HG03457 (cell line): Measurements from ENCODE around the gene TXNL4A.
"Not testable (repeated sequence)": the region's sequence is repeated elsewhere in the genome, so short reads cannot be mapped to it uniquely, and the experiment has no call there.

Source experiments
- ATAC-seq: cut with Tn5 transposase; IDR thresholded peaks from one replicate; pipeline ENCODE4 v1.9.1; 2021; ENCODE audit warnings: moderate number of reproducible peaks; ENCODE audit not compliant: unreplicated experiment

Gene TXNL4A

DNA sequence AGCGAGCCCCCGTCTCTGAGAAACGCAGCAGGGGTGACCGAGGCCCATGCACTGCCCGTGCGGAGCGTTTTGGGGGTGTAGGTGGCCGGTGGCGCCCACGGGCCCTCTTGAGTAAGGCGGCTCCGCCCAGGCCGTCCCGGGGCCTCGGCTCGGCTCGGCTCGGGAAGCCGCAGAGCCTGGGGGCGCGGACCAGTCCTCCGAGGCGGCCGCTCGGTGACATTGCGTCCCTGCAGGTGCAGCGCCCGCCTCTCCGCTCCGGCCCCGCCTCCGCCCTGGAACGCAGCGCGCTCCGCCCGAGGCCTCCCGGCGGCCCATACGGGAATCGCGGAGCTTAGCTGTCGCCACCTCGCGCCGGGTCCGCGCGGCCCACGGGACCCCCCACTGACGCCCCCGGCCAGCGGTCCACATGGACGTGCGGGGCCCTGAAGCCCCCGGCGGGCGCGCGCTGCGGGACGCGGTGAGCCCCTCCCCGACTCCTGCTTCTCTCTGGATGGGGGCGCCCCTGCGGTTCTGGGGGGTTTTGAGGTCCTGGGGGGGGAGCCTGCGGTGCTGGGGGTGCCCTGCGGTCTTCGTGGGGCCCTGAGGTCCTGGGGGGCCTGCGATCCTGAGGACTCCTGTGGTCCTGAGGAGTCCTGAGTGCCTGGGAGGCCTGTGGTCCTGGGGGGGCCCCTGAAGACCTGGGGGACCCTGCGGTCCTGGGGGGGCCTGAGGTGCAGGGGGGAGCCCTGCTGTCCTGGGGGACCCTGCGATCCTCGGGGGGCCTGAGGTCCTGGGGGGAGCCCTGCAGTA lies 23.8 kb downstream of the TXNL4A start, which contains the start of gene HSBP1L1:
HSBP1L1 (plus strand) TSS at position 314 of the 789 bp plus-strand sequence; CDS start at position 407, 93 bp downstream.
- ATAC-seq: peak; percentile 42

DNA sequence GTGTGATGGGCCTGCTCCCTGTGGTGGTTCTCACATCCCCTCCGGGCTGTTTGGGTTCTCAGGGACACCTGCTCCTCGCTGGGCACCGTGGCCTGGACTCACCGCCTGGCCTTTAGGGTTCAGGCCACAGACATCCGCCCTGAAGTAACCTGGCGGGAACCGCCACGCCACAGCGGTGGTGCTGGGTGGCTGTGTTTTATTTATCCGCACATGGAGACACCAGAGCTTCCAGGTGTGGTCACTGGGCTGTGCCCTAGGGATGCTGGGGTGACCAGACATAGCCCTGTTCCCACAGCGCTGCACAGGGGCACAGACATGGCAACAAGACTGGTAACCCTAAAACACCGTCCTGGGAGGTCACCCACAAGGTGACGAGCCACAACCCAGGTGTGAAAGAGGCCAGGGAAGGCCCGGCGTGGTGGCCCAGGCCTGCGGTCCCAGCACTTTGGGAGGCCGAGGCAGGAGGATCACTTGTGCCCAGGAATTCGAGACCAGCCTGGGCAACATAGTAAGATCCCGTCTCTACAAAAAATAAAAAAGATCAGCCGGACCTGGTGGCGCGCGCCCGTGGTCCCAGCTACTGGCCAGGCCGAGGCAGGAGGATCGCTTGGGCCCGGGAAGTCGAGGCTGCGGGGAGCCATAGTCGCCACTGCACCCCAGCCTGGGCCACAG lies 24.6 kb downstream of the TXNL4A start:
- no peak for ATAC-seq

DNA sequence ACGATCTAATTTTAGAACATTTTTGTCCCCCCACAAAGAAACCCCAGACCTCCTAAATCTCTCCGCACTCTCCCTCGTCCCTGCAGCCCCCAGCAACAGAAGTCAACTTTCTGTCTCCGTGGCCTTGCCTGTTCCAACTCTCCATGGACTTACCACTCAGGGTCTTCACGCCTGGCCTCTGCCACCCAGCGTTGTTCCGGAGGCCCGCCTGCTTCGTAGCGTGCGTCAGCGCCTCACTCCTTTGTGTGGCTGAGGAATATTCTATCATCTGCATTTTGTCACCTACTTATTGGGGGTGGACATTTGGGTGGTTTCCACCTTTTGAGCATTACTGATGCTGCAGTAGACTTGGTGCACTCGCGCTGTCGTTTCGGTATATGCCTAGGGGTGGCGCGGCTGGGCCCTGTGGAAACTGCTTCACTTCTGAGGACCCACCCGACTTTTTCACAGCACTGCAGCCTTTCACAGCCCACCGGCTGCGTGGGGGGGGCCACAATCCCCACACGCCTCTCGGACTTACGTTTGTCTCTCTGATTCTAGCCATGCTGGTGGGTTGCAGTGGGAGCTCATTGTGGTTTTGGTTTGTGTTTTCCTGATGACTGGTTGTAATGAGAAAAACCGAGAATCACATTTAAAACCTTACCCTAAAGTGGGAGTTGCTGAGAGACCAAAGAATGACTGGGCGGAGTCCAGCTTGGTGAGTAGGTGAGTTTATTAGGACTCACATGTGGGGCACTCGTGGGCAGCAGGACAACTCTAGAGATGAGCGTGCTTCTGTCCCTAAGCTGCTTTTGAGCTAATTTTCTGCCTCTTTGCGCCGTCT lies 25.3 kb downstream of the TXNL4A start:
- ATAC-seq: peak; percentile 58

DNA sequence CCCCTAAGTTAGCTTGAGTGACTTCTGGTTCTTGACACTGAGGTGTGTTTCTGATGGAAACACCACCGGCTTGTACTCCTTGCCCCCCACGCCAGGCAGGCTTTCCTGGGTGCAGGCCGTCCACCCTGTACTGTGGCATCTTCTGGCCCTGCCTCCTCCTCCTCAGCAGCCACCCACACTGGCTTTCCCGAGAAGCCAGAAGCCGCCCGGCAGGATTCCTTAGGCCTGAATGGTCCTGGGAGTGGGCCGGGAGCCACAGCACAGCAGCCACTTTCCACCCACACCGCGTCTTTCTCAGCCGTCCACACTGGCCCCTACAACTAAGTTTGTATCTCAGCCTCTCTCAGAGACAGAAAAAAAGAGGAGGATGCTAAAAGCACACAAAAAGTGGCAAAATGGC lies 26.1 kb downstream of the TXNL4A start:
- ATAC-seq: no peak

DNA sequence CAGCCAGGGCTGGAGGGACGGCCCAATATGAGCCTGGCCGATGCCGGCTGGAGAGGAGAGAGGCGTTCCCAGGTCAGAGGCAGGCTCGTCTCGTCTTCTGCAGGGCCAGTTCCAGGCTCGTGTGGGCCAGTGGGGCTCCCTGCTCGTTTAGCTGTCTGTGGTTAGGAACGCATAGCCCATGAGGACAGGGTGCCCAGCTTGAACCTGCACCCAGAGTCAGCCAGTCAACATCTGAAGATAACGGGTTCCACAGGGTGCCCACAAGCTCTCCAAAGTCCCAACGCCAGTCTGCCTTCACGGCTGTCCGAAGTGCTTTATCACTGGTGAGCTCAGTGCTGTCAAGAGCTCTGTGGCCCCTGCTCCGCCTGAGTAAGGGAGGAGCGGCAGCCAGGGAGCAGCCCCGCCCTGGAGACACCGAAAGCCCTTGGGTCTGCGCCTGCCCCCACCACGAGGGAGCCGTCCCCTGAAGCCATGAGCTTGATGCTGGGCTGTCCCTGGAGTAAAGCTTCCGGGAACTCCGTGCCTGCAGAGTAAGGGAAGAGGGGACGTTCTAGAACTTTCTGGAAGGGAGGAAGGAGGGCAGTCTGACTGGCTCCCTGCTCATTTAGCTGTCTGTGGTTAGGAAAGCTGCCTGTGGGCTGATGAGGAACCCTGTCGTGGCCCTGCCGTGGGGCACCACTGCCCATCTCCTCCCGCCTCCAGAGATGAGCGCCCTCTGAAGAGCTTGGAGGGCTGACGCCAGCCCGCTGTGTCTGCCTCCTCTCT lies 26.7 kb downstream of the TXNL4A start:
- no peak for ATAC-seq

DNA sequence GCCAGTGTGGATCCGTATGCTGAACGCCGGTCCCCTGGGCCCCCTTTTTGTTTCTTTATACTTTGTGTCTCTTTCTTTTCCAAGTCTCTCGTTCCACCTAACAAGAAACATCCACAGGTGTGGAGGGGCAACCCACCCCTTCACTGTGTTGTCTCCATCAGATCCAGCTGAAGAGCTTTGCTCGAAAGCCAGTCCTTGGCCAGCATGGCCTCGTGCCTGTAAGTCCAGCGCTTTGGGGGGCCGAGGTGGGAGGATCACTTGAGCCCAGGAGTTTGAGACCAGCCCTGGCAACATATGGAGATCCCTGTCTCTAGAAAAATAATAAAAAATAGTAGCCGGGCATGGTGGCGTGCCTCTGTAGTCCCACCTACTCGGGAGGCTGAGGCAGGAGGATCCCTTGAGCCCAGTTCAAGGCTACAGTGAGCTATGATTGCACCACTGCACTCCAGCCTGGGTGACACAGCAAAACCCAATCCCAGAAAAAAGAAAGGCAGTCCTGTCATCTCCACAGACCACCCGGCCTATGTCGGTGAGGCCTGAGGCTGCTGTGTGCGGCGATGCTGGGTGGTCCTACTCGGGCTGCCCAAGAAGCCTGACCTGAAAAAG lies 27.3 kb downstream of the TXNL4A start:
- ATAC-seq: no peak

DNA sequence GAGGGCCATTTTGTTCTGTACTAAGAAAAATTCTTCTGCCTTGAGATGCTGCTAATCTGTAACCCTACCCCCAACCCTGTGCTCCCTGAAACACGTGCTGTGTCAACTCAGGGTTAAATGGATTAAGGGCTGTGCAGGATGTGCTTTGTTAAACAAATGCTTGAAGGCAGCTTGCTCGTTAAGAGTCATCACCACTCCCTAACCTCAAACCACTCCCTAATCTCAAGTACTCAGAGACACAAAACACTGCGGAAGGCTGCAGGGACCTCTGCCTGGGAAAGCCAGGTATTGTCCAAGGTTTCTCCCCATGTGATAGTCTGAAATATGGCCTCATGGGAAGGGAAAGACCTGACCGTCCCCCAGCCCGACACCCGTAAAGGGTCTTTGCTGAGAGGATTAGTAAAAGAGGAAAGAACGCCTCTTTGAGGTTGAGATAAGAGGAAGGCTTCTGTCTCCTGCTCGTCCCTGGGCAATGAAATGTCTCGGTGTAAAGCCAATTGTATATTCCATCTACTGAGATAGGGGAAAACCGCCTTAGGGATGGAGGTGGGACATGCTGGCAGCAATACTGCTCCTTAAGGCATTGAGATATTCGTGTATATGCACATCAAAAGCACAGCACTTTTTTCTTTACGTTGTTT lies 28.1 kb downstream of the TXNL4A start:
- not testable (repeated sequence) for ATAC-seq

DNA sequence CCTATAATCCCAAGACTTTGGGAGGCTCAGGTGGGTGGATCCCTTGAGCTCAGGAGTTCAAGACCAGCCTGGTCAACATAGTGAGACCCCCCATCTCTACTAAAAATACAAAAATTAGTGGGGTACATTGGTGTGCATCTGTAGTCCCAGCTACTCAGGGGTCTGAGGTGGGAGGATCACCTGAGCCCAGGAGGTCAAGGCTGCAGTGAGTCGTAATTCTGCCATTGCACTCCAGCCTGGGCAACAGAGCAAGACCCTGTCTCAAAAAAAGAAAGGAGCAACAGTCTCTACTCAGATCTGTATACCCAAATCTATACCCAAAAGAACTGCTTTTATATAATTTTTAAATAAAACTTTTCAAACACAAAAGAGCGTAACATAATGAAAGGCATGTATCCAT lies 29.4 kb downstream of the TXNL4A start:
- no peak for ATAC-seq

DNA sequence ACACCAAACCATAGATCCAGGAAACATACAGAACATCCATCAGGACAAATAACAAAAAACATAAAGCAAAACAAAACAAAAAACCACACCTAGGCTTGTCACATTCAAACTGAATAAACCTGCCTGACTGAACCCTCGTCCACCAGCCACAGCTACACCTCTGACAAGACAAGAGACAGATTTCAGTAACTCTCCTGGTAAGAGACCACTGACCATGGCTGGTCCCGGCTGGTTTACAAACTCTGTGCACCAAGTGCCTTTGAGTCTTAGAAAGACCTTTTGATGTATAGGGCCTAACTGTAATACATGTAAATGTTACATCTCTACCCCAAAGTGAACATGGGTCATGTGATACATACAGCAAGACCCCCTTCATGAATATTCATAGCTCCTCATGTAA lies 32.1 kb downstream of the TXNL4A start:
- no peak for ATAC-seq

DNA sequence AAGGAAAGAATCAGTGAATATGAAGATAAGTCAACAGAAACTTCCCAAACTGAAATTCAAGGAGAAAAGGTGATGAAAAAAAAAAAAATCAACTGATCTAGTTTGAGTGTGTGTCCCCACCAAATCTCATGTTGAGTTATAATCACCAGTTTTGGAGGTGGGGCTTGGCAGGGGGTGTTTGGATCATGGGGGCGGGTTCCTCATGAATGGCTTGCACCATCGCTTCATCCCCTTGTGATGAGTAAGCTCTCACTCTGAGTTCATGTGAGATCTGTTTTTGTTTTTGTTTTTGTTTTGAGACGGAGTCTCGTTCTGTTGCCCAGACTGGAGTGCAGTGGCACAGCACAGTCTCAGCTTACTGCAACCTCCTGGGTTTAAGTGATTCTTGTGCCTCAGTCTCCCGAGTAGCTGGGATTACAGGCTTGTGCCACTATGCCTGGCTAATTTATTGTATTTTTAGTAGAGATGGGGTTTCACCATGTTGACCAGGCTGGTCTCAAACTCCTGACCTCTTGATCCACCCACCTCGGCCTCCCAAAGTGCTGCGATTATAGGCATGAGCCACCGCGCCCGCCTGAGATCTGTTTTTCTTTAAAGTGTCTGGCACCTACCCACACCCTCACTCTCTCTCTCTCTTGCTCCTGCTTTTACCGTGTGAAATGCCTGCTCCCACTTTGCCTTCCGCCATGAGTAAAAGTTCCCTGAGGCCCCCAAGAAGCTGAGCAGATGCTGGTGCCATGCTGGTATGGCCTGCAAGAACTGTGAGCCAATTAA lies 32.9 kb downstream of the TXNL4A start:
- no peak for ATAC-seq

DNA sequence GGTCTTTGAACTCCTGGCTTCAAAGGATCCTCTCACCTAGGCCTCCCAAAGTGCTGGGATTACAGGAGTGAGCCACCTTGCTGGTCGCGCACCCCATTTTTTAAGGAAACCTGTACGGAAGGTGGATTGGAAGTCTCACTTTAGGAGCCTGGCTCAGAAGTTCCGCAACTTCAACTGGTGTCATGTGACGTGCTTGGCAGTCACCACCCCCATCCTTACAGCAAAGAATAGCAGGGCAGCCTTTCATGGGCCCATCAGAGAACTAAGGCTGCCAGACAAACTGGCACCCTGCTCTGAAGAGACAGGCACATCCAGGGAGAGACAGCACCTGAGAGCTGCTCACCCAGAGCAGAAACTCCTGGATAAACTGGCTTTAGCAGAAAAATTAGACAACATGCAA lies 33.6 kb downstream of the TXNL4A start:
- ATAC-seq: no peak

DNA sequence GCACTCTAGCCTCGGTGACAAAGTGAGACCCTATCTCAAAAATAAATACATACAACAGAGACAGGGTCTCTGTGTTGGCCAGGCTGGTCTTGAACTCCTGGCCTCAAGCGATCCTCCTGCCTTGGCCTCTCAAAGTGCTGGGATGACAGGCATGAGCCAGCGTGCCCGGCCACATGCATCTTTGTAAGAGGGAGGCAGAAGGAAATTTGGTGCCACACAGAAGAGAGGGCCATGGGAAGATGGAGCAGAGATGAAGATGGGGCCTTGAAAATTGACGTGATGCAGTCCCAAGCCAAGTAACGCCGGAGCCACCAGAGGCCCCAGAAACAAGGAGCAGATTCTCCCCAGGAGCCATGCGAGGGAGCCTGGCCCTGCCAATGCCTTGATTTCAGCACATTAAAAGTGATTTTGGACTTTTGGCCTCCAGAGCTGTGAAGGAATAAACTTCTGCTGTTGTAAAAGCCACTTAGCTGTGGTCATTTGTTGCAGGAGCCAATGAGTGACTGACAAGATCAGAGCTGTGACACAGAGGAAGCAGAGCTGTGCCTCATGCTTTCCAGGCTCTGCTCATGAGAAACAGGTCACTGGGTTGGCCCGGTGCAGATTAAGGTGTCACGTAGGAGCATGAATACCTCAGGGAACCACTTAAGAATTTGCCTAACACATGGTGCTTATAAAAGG lies 34.3 kb downstream of the TXNL4A start:
- ATAC-seq: no peak

DNA sequence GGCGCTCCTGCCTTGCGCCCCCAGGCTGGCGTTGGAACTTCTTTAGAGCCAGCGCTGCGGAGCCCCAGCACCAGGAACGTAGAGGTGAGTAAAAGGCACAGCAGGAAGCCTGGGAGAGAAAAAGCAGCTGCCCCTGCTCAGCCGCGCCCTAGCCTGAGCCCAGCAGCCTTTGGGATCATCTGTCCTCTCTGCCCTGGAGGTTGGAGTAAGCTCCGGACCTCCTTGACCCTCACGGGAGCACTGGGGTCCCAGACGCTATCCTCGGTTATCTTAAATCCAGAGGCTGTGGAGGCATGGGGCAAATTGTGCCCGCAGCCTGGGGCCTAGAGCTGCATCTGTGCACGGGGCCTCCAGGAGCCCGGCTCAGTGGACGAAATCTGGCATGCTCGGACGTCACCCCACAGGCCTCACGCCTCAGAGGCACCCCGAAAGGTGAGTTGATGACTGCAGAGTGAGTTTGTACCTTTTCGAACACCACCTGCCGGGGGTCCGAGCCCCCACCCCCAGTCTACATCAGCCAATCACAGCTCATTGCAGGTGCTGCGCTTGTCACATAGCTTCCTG lies 35.3 kb downstream of the TXNL4A start:
- ATAC-seq: no peak

DNA sequence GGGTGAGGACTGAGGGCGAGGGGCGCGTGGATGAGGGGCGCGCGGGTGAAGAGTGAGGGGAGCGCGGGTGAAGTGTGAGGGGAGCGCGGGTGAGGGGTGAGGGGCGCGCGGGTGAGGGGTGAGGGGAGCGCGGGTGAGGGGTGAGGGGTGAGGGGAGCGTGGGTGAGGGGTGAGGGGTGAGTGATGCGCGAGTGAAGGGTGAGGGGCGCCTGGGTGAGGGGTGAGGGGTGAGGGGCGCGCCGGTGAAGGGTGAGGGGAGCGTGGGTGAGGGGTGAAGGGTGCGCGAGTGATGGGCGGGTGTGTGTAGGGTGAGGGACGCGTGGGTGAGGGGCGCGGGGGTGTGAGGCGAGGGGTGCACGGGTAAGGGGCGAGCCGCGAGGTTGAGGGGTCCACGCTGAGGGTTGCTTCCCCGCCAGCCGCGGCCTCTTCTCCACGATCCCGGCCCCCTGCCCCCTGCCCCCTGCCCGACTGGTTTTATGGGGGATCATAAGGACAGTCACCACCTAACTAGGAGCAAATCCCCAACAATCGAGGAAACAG lies 35.8 kb downstream of the TXNL4A start:
- ATAC-seq: no peak

DNA sequence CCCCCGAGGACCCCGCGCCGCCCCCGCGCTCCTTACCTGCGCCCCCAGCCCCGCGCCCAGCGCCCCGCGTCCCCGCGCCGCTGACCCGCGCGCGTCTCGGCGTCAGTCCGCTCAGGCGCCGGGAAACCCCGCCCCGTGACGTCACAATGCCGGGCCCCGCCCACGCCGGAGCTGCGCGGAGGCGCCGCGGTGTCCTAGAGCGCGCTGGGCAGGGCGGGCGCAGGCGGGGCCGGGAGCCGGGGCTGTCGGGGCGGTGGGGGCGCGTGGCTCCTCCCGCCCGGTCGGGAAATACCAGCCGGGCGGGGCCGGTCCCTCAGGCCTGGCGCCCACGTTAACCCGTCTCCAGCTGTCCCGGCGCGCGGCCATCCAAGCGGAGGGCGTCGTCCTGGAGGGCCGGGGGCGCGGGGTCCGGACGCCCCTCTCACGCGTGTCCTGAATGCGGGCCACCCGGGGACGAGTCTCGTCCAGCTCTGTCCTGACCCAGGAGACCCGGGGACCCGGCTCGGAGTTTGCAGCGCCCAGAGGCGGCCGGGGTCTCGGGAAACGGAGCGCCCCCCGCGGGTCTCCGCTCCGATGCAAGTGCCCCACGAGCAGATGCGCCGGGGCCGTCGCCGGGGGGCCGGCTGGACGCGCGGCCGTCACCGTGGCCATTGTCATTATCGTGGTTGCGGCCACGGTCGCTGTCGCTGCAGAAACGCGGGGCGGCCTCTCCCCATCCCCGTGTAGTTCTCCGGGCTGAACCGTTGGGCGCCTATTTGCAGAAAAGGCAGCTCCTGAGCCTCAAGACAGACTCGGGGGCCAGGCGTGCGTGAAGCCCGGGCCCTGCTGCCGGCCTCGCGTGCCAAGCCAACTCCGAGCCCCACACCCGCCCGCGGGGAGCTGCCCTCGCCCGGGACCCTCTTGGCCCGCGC lies 36.6 kb downstream of the TXNL4A start, which contains the start of gene SLC66A2:
SLC66A2 (minus strand) TSS at position 109 of the 911 bp plus-strand sequence. CDS start 727 bp downstream, outside the sequence.
- ATAC-seq: peak; percentile 67

DNA sequence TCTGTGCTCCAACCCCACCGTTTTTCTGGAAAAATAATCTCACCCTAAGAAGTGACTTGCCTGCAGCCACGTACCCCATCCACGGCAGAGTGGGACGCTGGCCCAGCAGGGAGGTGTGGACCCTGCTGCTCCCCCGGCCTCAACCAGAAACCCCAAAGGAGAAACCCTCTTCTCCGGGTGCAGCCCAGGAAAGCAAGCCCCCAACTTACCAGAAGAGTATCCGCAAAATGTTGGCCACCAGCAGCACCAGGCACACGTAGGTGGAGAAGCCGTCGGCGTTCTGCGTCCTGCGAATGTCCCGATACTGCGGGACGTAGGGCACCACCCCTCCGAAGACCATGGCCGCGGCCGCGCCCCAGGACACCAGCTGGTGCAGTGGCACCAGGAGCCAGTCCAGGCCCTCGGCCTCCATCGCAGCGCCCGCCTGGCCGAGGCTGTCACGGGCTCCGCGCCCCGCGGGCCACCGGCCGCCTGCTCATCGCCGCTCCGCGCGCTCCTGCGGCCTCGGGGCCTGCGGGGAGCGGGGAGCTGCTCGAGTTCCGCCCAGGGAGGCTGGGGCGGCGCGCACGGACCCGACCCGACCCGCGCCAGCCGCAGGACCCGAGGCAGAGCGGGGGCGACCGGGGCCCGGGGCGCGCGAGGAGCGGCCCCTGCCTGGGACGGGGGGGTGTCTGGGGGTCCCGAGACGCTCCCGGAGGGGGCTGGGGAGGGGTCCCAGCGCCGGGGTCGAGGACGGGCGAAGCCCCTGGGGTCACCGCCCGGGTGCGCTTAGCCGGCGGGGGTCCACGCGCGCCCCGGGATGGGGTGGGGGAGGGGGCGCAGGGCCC lies 37.6 kb downstream of the TXNL4A start:
- ATAC-seq: peak; percentile 19
